Activated CD4-positive, CD25-positive, alpha-beta regulatory T cell treated with anti-CD3 and anti-CD28 coated beads, Interleukin-2, amount 50 U/mL, for 16 hours (primary cell): ENCODE results near the gene FSTL4.

Experiments used
- DNase-seq: peaks from one replicate; pipeline ENCODE4 v3.0.0-alpha.2; 2020; ENCODE audit warnings: low read depth, low spot score

Gene FSTL4

DNA sequence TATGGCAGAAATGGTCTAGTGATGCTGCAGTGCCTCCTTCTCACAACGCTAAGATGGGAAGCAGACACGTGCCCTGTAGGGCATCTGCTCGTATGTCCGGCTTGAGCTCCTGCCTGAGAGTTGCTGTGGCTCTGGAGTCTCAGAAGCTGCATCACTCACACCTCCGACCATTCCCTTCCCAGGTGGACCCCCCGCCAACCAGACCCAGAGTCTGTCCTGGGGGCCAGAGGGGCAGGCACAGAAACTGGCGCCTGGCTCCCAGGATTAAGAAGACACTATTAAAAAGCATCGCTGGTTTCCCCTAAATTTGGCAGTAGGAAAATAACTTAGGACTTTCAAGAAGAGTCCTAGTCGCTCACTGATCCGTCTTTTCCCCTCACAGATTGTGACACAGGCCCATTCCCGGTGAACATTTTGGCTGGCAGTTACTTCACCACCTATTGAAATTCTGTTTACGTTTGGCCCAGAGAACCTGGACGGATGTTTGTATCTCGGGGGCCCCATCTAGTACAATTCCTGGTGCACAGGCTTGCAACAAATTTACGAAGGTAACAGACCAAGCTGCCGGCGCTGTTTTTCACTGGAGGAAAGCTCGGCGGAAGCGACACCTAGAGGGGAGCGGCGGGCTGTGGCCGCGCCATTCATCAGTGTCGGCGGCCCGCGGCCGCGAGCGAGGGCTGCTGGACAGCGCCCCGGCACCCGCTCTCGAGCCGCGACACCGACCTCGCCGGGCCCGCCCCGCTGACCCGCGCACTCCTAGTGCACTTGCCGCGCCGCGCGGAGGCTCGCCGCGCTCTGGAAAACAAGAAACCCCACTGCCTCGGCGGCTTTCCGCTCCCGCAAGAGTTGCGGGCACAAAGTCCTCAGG lies 1.6 kb downstream of the FSTL4 start:
- no peak for DNase-seq

DNA sequence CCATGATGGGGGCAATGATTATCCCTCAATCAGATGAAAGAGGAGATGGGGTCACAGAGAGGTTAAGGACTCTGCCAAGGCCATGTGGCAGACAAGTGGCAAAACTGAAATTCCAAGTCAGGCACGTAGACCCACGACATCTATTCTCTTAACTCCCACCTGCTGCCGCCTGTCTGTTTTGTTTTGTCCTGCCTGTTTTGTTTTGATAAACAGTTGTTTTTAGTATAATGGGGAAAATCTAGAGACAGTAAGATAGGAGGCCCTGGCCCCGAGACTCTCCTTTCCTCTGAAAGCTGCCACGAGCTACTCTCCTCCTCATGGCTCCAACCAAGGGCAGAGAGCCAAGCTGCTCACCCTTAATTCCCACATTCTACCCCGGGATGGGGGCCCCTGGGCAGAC lies 4.9 kb downstream of the FSTL4 start:
- no peak for DNase-seq

DNA sequence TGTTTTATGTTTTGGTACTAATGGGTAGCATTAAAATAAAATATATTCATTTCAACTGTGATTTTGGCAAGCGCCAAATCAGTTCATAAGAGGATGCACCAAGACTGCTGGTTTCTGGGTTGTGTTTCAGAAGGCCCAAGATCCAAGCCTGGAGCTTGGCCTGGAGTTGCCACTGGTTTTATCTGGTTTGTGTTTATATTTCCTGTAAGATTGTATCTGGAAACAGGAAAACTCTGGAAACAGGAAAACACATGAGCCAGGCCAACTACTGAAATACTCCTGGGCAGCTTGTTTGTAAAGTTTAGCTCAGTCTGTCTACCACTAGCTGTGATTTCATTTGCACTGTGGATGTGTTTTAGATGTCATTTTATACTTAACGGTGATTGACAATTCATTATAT lies 5.5 kb downstream of the FSTL4 start:
- DNase-seq = no peak

DNA sequence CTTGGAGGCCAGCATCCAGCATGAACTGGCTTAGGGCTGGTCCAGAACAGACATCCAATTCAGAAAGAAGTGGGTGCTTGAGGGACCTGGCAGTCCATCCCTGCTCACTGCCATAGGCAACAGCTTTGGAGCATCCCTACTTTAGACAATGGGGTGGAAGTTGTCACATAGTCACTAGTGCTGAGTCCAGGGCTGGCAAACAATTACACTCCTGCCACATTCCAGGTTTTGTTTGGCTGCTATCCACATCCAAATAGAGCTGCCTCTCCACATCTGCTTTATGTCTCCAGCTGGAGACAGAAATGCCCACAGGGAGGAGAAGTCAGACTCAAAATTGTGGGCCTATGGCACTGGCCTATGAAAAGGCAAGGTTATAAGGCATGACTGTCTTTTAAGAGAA lies 7.0 kb downstream of the FSTL4 start:
- DNase-seq = no peak

DNA sequence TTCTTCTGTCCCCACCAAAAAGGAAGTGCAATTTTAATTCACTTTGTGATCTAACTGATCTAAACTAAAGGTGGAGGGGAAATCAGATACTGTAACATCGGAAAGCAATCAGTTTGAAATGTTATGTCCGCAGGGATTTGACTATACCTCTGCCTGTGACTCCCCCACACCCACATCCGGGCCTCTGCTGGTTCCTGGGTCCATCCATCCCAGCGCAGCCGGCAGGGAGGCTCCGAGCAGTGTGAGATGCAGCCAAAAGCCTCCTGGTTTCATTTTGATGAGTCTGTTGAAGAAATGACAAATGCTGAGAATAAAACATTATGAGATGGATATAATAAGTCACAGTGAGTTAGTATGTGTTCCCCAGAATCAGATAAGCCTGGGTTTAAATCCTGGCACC lies 8.6 kb downstream of the FSTL4 start:
- DNase-seq = no peak

DNA sequence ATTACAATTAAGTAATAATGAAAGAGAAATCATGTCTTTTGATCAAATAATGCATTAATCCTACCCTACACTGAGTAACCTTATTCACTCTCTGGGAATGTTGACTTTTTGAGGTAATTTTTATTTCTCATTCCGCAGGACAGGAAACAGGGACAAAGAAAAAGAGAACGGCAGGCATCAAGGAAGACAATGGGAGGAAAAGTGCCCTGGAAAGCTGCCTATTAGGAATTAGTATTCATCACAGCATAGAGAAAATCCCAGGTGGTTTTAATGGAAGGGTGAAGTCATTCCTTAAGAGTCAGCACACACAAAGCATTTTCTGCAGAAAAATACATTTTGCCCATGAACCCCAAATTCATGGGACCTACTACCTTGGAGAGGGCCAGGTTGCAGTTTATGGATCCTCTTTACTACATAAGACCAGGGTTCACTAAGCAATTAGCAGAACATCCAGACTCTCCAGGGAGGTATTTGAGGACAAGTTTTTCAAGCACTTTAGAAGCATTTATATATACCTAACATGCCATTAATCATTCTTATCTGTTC lies 9.4 kb downstream of the FSTL4 start:
- no peak for DNase-seq

DNA sequence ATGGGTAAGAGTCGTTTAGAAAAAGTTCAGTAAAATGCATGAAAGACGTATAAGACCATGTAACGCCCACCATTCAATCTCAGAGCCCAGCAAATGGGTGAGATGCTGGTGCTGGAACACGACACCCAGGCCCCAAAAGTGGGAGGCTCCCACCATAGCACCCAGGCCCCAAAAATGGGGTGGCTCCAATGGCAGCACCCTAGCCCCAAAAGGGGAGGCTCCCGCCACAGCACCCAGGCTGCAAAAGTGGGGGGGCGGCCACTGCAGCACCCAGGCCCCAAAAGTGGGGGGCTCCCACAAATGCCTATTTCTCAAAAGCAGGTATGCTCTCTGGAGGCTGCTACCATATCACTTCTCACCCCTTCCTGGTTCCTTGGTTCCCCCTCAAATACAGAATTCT lies 12.7 kb downstream of the FSTL4 start:
- no peak for DNase-seq

DNA sequence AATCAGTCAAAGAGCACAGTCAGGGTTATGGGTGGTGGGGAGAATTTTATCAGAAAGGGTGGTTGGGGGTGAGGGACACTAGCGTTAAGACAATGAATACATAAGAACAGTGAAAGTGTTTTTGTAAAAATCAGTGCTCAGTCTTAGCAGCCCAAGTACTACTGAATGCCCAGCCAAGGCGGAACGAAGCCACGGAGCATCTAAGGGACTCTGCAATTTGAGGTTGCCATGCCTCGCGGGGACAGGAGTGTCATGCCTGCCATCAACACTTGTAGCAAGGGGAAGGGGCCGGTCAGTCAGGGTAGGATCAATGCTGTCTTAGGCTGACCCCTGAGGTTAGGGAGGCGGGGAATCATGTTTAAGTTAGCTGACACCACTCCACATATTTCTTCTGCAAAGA lies 13.3 kb downstream of the FSTL4 start:
- DNase-seq = no peak

DNA sequence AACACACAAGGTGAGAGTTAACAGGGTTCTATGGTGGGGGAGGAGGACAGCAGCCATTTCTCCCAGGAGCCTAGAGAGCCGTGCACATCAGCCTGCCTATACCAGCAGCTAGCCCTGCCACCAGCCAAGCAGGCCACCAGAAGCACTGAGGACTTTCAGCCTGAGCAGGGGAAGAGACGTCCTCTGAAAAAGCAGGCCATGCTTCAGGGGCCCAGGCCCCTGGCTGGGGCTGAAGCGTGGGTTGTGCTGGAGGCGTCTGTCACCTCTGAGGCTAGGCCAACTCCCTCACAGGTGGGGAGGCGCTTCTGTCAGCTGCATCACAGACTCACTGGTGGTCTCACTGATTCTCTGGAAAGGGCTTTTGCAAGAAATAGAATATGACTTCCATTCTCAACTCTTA lies 16.3 kb downstream of the FSTL4 start:
- no peak for DNase-seq

DNA sequence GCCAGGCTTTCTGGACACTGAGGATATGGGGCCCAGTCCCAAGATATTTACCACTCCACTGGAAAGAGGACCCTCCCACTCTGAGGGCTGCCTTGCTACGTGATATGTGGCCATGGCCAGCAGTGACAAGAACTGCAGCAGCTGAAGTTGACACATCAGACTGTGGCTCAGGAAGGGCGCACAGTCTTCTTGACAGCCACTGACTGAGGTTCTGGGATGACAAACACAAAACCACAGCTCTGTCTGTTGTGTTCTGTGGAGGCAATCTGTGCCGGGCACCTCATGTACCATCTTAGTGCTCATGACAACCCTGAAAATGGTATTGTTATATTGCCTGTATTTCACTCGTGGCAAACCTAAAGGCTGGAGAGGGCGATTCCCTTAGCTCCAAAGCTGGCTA lies 16.9 kb downstream of the FSTL4 start:
- DNase-seq = no peak

DNA sequence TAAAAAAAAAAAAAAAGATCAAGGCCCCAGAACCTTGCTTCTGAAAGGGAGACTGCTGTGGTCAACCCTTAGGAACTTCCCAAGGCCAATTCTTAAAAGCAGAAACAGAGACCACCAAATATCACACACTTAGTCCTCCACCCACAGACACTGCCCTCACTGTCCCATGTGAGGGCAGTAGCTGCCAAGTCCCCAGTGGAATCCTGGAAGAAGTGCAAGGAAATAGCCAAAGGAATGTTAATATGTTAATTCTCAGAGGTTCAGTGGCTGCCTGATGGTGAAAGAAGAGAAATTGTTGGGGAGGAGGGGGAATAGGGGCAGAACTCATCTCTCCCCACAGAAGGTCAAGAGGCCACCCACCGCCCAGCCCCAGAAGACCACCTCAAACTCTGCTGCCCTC lies 23.1 kb downstream of the FSTL4 start:
- no peak for DNase-seq

DNA sequence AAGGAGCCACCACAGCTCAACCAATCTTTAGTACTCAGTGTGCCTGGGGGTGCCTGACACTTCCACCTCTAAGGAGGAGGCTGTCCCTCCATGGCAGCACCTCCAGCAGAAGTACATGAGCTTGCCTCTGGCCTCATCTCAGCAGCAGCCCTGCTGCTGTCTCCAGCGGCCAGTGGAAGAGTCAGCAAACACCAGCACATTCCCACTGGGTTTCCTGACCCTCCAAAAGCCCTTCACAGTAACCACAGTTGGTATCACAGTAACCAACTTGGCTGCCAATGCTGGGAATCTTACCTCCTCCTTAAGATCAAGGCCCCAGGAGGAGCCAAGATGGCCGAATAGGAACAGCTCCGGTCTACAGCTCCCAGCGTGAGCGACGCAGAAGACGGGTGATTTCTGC lies 29.4 kb downstream of the FSTL4 start:
- no peak for DNase-seq

DNA sequence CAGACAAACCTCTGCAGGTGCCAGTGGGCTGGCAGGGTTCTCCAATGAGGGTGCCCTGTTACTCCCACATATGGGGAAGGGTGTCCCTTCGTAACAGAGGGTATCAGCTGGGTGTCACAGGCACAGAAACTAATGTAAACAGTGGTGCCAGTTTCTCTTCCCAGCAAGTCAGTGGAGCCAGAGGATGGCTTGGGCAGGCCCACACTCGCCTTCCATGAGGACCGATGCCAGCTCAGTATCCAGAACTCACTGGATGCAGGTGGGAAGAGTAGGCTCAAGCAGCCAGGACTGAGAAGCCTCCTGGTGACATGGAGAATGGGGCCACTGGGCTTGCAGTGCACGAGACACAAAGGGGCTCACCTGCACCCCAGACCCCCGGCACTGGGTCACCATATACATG lies 30.4 kb downstream of the FSTL4 start:
- DNase-seq = no peak

DNA sequence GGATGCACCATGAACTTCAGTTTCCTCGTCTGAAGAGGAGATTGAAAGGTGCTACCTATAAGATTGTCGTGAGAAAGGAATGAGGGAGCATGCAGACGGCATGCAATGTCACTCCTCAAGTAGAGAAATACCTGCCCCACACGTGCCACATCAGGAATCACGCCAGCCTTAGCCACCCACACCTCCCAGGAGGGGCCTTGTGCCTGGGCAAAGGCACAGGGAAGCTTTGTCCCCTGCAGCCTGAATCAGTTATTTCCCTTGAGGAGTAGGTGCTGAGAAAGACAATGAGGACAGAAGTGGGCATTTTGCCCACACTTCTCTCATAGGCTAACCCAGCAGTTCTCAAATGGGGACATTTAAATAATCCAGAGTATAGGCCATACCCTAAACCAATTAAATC lies 31.0 kb downstream of the FSTL4 start:
- DNase-seq = no peak

DNA sequence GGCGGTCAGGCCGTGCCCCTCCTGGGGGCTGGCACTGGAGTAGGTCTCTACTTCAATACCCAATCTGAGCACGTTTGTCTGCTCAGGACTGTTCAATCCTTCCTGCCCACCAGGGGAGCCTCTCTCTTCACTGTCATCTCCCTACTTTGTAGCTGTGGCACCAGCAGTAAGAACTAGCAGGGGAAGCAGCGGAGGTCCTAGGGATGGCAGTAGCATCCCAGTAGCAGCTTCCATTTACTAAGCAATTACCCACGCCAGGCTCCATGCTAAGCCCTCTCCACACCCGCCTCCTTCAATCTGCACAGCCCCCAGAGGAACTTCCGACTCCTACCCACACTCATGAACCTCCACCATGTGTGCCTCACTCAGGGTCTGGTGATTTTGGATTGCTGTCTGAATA lies 31.7 kb downstream of the FSTL4 start:
- DNase-seq = no peak

DNA sequence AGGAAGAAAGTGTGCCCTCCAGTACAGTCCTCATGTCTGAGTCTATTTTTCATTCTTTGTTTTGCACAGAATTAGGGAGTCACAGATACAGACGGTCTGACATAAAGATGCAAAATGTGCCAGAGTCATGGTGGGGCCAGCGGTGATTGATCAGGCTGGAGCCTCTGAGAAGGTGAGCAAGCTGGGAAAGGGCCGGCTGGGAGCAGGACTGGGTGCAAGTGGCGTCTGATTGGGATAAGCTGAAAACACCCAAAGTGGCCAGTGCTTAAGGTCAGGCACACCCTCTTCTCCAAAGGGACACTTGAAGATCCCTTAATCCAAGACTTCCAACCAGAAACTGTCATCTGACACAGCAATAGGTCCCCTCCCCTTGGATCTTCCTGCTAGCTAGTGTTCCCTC lies 32.6 kb downstream of the FSTL4 start:
- no peak for DNase-seq

DNA sequence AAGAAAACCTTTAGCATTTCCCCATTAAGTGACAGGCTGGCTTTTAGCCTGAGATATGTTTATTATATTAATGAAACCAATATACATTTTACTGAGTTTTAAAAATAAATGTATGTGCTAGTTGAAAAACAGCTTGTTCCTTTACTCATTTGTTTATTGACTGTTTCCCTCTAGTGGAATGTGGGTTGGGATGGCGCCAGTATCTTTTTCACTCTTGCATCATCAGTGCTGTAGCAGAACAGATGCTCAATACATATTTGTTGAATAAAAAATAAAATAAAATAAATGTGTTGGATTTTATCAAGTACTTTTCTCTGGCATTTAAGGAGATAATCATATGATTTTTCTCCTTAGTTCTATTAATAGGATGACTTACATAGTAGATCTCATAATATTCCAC lies 43.0 kb downstream of the FSTL4 start:
- no peak for DNase-seq

DNA sequence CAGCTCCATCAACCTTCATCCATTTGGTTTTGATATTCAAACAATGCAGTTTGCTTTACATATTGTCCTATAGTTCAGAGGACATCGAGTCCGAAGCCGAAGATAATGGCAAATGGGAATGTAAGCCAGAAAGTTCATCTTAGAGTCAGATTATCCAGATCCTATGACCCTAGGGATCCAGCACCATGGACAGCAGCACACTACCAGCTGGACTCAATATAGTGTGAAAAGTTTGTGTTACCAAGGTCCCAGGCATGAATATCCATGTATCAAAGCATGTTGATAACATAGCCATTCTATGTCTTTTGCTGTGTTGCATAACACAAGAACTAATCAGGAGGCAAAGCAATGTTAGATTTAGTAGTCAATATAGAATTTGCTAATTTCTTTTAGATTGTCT lies 46.3 kb downstream of the FSTL4 start:
- DNase-seq = no peak

DNA sequence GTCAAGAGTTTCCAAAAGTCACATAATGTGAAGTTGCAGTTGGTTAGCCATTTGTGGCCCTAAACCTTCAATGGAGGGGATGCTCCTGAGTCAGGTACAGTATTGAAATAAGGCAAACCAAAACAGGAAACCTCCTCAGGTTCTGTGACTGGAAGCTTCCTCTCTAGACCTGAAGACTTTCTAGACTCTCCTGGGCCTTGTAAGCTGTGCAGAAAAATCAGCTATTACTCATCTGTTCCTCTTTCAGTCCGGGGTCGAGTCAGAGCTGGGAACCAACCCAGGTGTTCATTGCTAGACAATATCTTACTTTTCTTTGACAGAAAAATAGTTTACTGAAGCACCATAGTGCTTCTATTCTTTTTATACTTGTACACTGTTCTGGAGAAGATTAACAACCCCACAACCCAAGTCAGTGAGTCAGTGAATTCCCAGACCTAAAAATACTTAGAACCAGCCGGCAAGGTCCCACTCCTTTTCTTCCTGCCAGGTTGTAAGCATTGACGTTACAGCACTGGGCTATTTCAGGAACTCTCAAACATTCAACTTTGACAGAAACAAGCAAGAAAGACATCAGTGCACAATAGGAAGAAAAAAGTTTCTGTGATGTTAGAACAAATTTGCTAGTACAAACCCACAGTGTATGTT lies 47.3 kb downstream of the FSTL4 start:
- no peak for DNase-seq

DNA sequence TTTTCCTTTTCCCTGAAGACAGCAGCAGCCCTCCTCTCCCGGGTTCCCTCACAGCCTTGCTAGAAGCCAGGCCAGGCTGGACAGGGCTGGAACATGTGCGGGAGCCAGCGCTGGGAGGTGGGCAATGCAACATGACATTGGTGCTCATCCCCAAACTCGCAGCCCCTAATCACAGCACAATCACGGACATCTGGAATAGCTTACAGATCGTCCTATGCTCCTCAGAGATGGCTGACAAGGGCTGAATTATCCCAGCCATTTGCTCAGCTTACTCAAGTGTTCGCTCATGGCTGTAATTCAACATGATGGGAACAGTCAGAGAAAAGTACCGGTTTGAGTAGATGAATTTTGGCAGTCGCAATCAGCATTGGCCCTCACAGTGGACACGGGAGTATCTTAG lies 49.8 kb downstream of the FSTL4 start:
- no peak for DNase-seq

DNA sequence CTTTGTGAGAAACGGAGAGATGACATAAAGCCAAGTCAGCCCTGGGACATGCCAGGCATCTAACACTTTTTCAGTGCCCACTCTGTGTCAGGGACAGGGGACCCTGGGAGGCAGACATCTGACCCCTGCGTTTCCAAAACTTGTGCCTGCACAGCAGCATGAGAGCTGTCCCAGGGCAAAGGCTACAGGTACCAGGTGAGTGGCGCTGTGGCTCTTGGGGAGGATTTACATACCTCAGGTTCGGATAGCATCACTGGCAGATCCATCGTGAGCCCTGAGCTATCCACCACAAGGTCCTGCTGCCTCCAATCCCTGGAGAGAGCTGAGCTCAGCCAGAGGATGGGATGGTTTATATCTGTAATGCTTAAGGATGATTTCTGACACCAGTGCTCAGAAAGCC lies 52.4 kb downstream of the FSTL4 start:
- DNase-seq = no peak

DNA sequence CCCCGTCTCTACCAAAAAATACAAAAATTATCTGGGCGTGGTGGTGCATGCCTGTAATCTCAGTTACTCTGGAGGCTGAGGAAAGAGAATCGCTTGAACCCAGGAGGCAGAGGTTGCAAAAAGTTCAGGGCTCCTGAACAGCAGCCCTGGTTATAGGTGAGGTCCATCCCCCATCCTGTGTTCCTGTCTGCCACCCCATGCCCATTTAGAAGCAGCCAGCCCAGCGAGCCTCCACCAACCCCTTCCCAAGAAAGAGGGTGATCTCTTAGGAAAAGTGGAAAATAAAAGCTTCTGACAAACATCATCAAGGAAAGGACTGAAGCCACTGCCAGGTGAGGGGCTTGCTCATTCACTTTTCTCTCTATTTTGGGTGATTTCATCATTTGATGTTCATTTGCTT lies 55.8 kb downstream of the FSTL4 start:
- DNase-seq = no peak

DNA sequence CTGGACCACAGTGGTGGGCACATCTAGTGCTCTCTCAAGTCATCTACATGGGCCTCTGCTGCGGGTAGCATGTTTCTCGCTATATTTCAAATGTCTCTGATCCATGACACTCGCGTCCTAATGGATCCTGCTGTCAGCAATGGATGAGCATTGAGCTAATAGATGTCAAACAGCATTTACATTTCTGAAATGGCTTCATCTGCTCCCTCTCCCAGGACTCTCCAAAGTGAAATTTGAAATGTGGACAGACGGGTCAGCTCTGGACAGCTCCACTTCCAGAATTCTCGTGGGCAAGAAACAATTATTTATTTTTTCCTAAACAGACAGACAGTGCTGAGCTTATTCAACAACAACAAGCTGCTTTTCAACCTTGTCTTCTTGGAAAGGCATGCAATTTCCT lies 58.1 kb downstream of the FSTL4 start:
- no peak for DNase-seq
